Measurements from ENCODE around the gene STEAP3. TPM values are rescaled to one million over a fixed set of nuclear protein-coding genes. Genes with fewer than 3 reads are reported as not detected.

STEAP3 gene
- total RNA-seq, 4 donors from 2014 or later, result 18.3 to 21.7 (median 20.6) TPM

DNA sequence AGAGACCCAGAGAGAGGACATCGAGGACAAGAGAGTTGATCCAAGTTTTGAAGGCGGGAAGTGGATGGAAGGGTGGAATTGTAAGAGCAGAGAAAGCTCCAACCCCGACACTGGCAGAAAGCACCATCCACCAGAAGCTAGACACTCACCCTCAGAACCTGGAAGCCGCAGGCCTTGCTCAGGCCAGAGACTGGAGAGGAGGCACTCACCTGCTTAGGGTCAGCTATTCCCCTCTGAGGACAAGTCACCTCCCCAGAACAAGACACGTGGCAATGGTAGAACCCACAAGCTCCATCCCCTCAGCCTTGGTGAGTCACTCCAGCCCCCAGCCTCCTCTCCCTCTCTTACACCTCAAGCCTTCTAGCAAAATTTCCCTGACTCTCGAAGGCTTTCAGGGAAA, 64.9 kb downstream of the STEAP3 start:
- H3K27me3 ChIP-seq, result no peaks in the 10 kb centered on the region
- WGBS, result 88% methylated on average over 6 of the region's 6 CpGs
- H3K4me1 ChIP-seq, result peaks cover 10% of the 10 kb centered on the region
- H3K27ac ChIP-seq, result no peak overlapping the region
- no peaks in the 10 kb centered on the region for H3K9me3 ChIP-seq
- TF ChIP-seq EP300 (IDR thresholded peaks at IDR 0.05) (no peak), POLR2AphosphoS5 (IDR thresholded peaks at IDR 0.05) (no peak), POLR2A (IDR thresholded peaks at IDR 0.05) (no peak)
- TF ChIP-seq, protein P1, sequence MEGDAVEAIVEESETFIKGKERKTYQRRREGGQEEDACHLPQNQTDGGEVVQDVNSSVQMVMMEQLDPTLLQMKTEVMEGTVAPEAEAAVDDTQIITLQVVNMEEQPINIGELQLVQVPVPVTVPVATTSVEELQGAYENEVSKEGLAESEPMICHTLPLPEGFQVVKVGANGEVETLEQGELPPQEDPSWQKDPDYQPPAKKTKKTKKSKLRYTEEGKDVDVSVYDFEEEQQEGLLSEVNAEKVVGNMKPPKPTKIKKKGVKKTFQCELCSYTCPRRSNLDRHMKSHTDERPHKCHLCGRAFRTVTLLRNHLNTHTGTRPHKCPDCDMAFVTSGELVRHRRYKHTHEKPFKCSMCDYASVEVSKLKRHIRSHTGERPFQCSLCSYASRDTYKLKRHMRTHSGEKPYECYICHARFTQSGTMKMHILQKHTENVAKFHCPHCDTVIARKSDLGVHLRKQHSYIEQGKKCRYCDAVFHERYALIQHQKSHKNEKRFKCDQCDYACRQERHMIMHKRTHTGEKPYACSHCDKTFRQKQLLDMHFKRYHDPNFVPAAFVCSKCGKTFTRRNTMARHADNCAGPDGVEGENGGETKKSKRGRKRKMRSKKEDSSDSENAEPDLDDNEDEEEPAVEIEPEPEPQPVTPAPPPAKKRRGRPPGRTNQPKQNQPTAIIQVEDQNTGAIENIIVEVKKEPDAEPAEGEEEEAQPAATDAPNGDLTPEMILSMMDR (IDR thresholded peaks at IDR 0.05), result no peak
- H3K36me3 ChIP-seq, result peaks cover 7% of the 10 kb centered on the region
- no peak for DNase-seq (ENCODE audit: low spot score in 2 of 2)
- H3K4me3 ChIP-seq, result no peak overlapping the region

GRCh38 chr2:119289093-119289492, 65.5 kb downstream of the STEAP3 start:
- Histone ChIP-seq H3K9me3 (no peaks in the 10 kb centered on the region), H3K27me3 (no peaks in the 10 kb centered on the region), H3K27ac (peak overlapping the region; percentile 46), H3K4me3 (no peak overlapping the region), H3K36me3 (peaks cover 7% of the 10 kb centered on the region), H3K4me1 (peaks cover 7% of the 10 kb centered on the region)
- no peak for TF ChIP-seq EP300 (IDR thresholded peaks at IDR 0.05)
- no peak for TF ChIP-seq POLR2AphosphoS5 (IDR thresholded peaks at IDR 0.05)
- TF ChIP-seq, protein P1 (IDR thresholded peaks at IDR 0.05), result no peak
- no peak for TF ChIP-seq POLR2A (IDR thresholded peaks at IDR 0.05)
- DNase-seq (ENCODE audit: low spot score in 2 of 2), result no peak
- 93% methylated on average over 11 of the region's 11 CpGs for whole genome bisulfite sequencing

DNA sequence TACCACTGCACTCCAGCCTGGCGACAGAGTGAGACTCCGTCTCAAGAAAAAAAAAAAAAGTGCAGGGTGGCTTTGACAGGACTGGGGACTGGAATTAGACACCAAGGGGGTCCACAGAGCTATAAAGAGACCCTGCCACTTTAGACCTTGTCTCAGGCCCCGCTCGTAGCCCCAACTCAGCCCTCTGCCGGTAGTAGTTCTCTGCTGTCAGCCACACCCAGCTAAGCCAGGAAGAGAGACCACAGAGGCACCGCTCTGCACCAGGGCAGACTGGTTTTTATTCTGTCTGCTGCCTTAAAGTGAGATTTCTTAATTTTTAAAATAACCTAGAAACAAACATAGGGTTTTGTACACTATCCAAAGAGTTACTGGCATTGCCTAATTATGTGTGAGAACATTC, 66.0 kb downstream of the STEAP3 start:
- Histone ChIP-seq H3K36me3 (peaks cover 7% of the 10 kb centered on the region), H3K27me3 (no peaks in the 10 kb centered on the region), H3K27ac (peak overlapping the region; percentile 46), H3K4me1 (peaks cover 1% of the 10 kb centered on the region), H3K4me3 (no peak overlapping the region), H3K9me3 (no peaks in the 10 kb centered on the region)
- WGBS, result 94% methylated on average over 6 of the region's 6 CpGs
- no peak for DNase-seq (ENCODE audit: low spot score in 2 of 2)
- TF ChIP-seq POLR2AphosphoS5 (IDR thresholded peaks at IDR 0.05) (no peak), POLR2A (IDR thresholded peaks at IDR 0.05) (no peak), EP300 (IDR thresholded peaks at IDR 0.05) (no peak)
- TF ChIP-seq, protein P1 (IDR thresholded peaks at IDR 0.05), result no peak

DNA sequence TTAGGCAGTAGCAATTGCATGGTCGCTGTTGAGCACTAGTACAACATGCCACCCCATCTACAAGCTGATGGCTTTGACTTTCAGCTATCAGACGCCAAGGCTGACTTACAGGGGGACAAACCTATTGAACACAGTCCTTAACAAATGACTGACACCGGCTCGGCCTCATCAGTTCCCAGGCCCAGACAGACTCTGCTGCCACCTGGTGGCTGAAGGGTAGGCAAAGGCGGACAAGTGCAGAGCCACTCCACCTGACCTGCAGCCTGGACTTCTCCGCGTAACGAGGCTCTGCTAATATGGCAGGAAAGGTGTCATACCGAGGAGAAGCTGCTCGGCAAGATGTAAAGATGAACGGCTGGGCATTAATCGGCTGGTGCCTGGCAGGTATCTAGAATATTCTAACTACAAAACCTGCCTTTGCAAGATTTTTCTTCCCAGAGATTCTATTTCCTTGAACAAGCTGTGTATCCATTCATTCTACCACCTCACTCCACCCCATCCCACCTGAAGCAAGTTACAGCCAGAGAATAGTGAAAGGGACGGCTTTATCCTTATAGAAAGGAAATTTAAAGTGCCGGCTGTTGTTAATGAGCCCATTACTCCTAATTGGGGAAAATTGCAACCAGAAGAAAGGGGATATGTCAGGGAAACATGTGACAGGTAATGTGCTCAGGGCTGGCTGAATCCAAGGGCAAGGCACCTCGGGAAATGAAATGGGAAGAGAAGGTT, 67.4 kb downstream of the STEAP3 start:
- H3K4me3 ChIP-seq, result no peak overlapping the region
- no peaks in the 10 kb centered on the region for H3K4me1 ChIP-seq
- no peaks in the 10 kb centered on the region for H3K27me3 ChIP-seq
- H3K9me3 ChIP-seq, result no peaks in the 10 kb centered on the region
- 59% methylated on average over 15 of the region's 15 CpGs for WGBS
- TF ChIP-seq, protein P1 (IDR thresholded peaks at IDR 0.05), result peak in 1 of 2 donors; percentile 31
- TF ChIP-seq EP300 (IDR thresholded peaks at IDR 0.05), result no peak
- no peak for TF ChIP-seq POLR2AphosphoS5 (IDR thresholded peaks at IDR 0.05)
- no peak for TF ChIP-seq POLR2A (IDR thresholded peaks at IDR 0.05)
- peaks cover 7% of the 10 kb centered on the region for H3K36me3 ChIP-seq
- no peak overlapping the region for H3K27ac ChIP-seq
- peak in 1 of 2 donors; percentile 77 for DNase-seq (ENCODE audit: low spot score in 2 of 2)

GRCh38 chr2:119291588-119292167, 68.0 kb downstream of the STEAP3 start:
- no peak overlapping the region for H3K27ac ChIP-seq
- no peaks in the 10 kb centered on the region for H3K27me3 ChIP-seq
- no peak for DNase-seq (ENCODE audit: low spot score in 2 of 2)
- no peak overlapping the region for H3K4me3 ChIP-seq
- H3K4me1 ChIP-seq, result no peaks in the 10 kb centered on the region
- H3K36me3 ChIP-seq, result peaks cover 5% of the 10 kb centered on the region
- TF ChIP-seq EP300 (IDR thresholded peaks at IDR 0.05) (no peak), POLR2AphosphoS5 (IDR thresholded peaks at IDR 0.05) (no peak), POLR2A (IDR thresholded peaks at IDR 0.05) (no peak)
- TF ChIP-seq, protein P1 (IDR thresholded peaks at IDR 0.05), result no peak
- WGBS, result 90% methylated on average over 8 of the region's 8 CpGs
- H3K9me3 ChIP-seq, result no peaks in the 10 kb centered on the region

Measured in suprapubic skin (tissue), 4 donors.